Tibial artery (tissue), 4 donors: ENCODE data around the gene FAM110A.

Experiments used
- DNase-seq, 2 donors: peaks; one replicate each; pipeline ENCODE4 v3.0.0-alpha.2; 2019
- H3K27ac ChIP-seq, 2 donors: fragments of 200-600 bp; sonication (generic) in 1 of 2; 1 replicate in 1 of 2; 2 replicates in 1 of 2; pipeline ENCODE4 v1.5.1; 2018 to 2019; ENCODE audit warnings: mild to moderate bottlenecking in 1 of 2
- H3K27me3 ChIP-seq, 2 donors: fragments of 200-600 bp; sonication (generic) in 1 of 2; one replicate each; pipeline versions ENCODE4 v1.5.1 to v1.6.0; 2016 to 2019
- H3K36me3 ChIP-seq, 3 donors: fragments of 200-600 bp; sonication (generic) in 2 of 3; one replicate each; pipeline ENCODE4 v1.5.1; 2016 to 2019; ENCODE audit warnings: mild to moderate bottlenecking in 2 of 3
- H3K4me1 ChIP-seq, 4 donors: fragments of 200-600 bp; sonication (generic) in 2 of 4; 1 replicate in 3 of 4; 2 replicates in 1 of 4; pipeline ENCODE4 v1.5.1; 2016 to 2019
- H3K4me3 ChIP-seq, 2 donors: fragments of 200-600 bp; sonication (generic) in 1 of 2; 1 replicate in 1 of 2; 2 replicates in 1 of 2; pipeline ENCODE4 v1.5.1; 2018 to 2019; ENCODE audit warnings: mild to moderate bottlenecking in 2 of 2
- H3K9me3 ChIP-seq, 3 donors: fragments of 200-600 bp; sonication (generic) in 1 of 3; one replicate each; pipeline ENCODE4 v1.5.1; 2016 to 2019
- intact Hi-C: fragments of 100-400 bp; cut with DNase I; formaldehyde crosslinking; loops from one replicate; pipeline ENCODE4 v1.15.0; 2023; ENCODE audit warnings: low total_unique reads
- TF ChIP-seq, protein P1 (sequence below), 2 experiments: fragments of 200-600 bp in 1 of 2; fragments of 450-650 bp in 1 of 2; IDR thresholded peaks; one replicate each; pipeline ENCODE4 v1.5.1; 2017 to 2019; ENCODE audit warnings: antibody characterized with exemption in 2 of 2, mild to moderate bottlenecking in 1 of 2, moderate library complexity in 1 of 2

Gene FAM110A

DNA sequence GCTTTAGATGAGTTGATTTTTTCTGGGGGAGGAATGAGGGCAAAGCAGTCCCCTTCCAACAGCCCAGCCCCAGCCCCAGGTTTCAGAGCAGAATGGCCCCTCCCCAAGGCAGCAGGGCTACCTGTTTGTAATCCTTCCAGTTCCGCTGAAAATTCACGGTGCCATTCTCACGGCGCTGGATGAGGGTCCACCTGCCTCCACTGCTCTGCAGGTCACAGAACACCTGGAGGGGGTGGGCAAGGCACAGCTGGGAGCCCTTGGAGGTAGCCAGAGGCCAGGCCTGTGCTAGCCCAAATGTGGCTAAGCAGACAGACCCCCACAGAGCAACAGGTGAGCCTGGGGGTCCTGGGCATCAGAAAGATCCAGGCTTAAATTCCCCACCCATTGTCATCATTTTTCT lies 46.1 kb downstream of the FAM110A start:
- Histone ChIP-seq H3K4me3 (no peak overlapping the region), H3K4me1 (peaks cover 0 to 4% (median 4%) of the 10 kb centered on the region in 4 donors), H3K36me3 (no peaks in the 10 kb centered on the region), H3K9me3 (no peaks in the 10 kb centered on the region), H3K27me3 (no peaks in the 10 kb centered on the region), H3K27ac (no peak overlapping the region)
- DNase-seq = no peak
- TF ChIP-seq, protein P1, sequence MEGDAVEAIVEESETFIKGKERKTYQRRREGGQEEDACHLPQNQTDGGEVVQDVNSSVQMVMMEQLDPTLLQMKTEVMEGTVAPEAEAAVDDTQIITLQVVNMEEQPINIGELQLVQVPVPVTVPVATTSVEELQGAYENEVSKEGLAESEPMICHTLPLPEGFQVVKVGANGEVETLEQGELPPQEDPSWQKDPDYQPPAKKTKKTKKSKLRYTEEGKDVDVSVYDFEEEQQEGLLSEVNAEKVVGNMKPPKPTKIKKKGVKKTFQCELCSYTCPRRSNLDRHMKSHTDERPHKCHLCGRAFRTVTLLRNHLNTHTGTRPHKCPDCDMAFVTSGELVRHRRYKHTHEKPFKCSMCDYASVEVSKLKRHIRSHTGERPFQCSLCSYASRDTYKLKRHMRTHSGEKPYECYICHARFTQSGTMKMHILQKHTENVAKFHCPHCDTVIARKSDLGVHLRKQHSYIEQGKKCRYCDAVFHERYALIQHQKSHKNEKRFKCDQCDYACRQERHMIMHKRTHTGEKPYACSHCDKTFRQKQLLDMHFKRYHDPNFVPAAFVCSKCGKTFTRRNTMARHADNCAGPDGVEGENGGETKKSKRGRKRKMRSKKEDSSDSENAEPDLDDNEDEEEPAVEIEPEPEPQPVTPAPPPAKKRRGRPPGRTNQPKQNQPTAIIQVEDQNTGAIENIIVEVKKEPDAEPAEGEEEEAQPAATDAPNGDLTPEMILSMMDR (IDR thresholded peaks at IDR 0.05) = no peak
- intact Hi-C loops = no loop called here

DNA sequence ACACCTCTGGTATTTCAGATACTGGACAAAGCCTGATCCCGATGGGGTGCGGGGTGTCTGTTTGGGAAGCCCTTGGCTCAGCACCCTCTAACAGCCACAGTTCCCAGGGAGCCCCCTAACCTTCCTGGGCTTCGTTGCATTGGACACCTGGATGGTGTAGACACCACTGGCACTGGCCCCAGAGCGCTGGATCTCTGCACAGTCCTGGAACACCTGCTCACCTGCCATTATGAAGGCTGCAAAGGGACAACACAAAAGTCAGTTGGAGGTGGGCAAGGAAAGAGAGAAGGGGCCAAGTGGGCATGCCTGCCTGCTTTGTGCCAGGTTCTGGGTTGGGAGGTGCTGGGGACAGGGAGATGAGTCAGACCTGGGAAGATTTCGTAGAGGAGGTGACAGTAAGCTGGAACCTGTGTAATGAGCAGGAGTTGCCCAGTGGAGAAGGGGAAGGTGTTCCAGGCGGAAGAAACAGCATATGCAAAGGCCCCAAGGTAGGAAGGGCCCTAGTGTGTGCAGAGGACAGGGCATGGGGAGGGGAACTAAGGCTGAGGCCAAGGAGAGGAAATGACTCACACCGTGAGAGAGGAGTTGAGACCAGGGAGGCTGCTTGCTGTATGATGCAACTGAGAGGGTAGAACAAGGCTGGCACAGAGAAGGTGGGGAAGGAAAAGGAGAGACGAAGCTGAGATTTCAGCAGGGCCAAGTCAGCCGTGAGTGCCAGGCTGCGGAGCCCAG lies 47.7 kb downstream of the FAM110A start:
- H3K4me3 ChIP-seq = no peak overlapping the region
- no peaks in the 10 kb centered on the region for H3K27me3 ChIP-seq
- no peak overlapping the region for H3K27ac ChIP-seq
- H3K9me3 ChIP-seq = no peaks in the 10 kb centered on the region
- no peaks in the 10 kb centered on the region for H3K36me3 ChIP-seq
- peaks cover 0 to 20% (median 15%) of the 10 kb centered on the region in 4 donors for H3K4me1 ChIP-seq
- TF ChIP-seq, protein P1 (IDR thresholded peaks at IDR 0.05) = no peak
- DNase-seq = no peak
- intact Hi-C loops = no loop called here

DNA sequence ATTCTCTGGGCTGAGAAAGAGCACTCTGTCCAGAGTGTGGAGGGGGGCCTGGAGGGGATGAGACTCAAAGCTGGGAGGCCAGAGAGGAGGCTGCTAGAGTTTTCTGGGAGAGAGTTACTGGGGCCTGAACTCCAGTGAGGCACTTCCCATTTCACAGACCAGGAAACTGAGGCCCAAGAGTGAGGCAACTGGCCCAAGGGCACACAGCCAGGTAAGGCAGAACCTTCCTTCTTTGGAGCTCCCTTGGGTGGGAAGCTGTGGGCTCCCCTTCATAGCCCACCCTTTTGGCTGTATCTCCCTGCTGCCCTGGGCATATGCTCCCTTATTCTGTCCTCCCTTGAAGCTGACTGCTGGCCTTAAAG lies 48.2 kb downstream of the FAM110A start:
- no peak overlapping the region for H3K27ac ChIP-seq
- H3K4me1 ChIP-seq = peaks cover 0 to 23% (median 15%) of the 10 kb centered on the region in 4 donors
- intact Hi-C loops = no loop called here
- H3K36me3 ChIP-seq = no peaks in the 10 kb centered on the region
- no peak overlapping the region for H3K4me3 ChIP-seq
- TF ChIP-seq, protein P1 (IDR thresholded peaks at IDR 0.05) = no peak
- H3K9me3 ChIP-seq = no peaks in the 10 kb centered on the region
- no peak for DNase-seq
- no peaks in the 10 kb centered on the region for H3K27me3 ChIP-seq

DNA sequence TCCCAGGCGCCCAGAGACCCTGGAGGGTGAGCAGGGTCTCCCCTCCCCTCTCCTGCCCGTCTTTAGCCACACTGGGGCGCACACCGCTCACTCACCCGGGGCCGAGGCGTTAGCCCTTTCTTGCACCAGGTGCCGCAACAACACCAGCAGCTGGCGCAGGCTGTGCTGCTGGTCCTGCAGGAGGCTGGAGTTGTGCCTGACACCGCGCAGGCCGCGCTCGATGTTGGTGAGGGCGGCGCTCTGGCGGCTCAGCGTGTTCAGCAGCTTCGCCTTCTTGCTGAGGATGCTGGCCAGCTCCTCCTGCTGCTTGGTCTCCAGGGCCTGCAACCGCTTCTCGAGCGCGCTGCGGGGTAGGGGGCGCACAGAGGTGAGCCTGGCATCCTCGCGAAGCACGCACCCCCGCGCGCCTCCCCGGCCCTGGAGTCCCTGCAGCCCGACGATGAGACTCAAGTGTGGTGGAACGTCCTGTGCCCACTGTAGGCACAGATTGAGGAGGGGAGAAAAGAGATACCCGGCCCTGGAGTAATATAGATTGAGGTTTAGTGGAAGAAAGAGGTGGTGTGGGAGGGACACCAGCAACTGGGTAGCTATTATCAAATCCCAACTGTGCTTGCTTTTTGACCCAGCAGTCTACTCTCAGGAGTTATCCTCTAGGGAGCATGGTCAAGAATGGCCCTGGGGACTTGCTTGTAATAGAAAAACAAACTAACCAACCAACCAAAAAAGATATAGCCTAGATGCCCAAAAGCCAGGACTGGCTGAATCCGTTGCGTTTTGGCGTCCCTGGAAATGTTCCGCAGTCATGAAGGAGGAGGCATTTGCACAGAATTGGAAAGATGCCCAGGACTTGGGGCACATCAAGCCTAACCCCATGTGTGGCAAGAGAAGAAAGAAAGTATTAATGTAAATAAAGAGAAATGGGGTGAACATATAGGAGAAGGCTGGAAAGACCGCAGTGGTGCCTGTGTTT lies 51.8 kb downstream of the FAM110A start:
- H3K4me3 ChIP-seq = peak overlapping the region in 1 of 2 donors; percentile 21
- intact Hi-C loops = loop anchor here (2.0 kb wide), 1 partner anchor 72 kb away; no protein-coding TSS in a partner anchor
- peak; percentile 67 to 86 for DNase-seq
- H3K9me3 ChIP-seq = no peaks in the 10 kb centered on the region
- TF ChIP-seq, protein P1 (IDR thresholded peaks at IDR 0.05) = peak; percentile 52 to 55
- peaks cover 0 to 48% (median 31%) of the 10 kb centered on the region in 4 donors for H3K4me1 ChIP-seq
- H3K27ac ChIP-seq = peak overlapping the region in 1 of 2 donors; percentile 69
- no peaks in the 10 kb centered on the region for H3K27me3 ChIP-seq
- no peaks in the 10 kb centered on the region for H3K36me3 ChIP-seq

DNA sequence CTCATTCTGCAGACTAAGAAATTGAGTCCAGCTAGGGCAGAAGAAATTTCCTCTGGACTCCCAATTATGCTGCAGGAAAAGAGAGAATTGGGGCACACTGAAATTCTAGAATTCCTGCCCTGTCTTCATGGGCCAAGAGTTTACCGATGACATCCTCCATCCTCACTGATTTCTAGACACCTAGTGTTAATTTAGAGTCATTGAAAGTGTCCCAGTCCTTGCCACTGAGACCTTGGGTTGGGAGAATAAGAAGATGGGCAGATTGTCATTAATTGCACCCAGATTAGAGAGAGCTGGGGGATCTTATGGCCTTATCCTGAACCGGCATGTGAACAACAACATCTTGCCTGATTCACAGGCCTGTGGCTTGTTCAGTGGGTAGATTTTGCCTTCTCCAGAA lies 53.6 kb downstream of the FAM110A start:
- TF ChIP-seq, protein P1 (IDR thresholded peaks at IDR 0.05) = no peak
- no peaks in the 10 kb centered on the region for H3K27me3 ChIP-seq
- H3K4me1 ChIP-seq = peaks cover 4 to 64% (median 44%) of the 10 kb centered on the region in 4 donors
- no peak overlapping the region for H3K4me3 ChIP-seq
- intact Hi-C loops = no loop called here
- no peaks in the 10 kb centered on the region for H3K9me3 ChIP-seq
- DNase-seq = no peak
- H3K36me3 ChIP-seq = no peaks in the 10 kb centered on the region
- no peak overlapping the region for H3K27ac ChIP-seq
